SK-N-SH (cell line): ENCODE data around the gene IGF2R. TPM values are rescaled to one million over a fixed set of nuclear protein-coding genes. Genes with fewer than 3 reads are reported as not detected.

Experiments
- CTCF ChIA-PET: fragments of 300-600, 350-600 bp; formaldehyde crosslinking; extraction: SDS; loops from one replicate; lab custom pipeline; 2021; lab: Yijun Ruan, JAX
- POLR2A ChIA-PET: fragments of 350-600 bp; sonication (Branson Sonifier 250); formaldehyde crosslinking; extraction: SDS; loops from one replicate; lab custom pipeline; 2020; ENCODE audit warnings: antibody characterized with exemption, inconsistent platforms; lab: Yijun Ruan, JAX
- DNase-seq: peaks from one replicate; pipeline ENCODE4 v3.0.0; 2012
- H2AFZ ChIP-seq: fragments of 200-600 bp; sonication (generic); 2 replicates; pipeline ENCODE4 v1.8.1; 2016; ENCODE audit warnings: antibody characterized with exemption, mild to moderate bottlenecking, low read depth
- H3F3A ChIP-seq: fragments of 200-600 bp; sonication (generic); replicated peaks from 2 replicates; pipeline ENCODE3; 2016; ENCODE audit warnings: antibody characterized with exemption, mild to moderate bottlenecking; ENCODE audit not compliant: insufficient read depth
- H3K27ac ChIP-seq, 2 experiments: fragments of 200-500 bp in 1 of 2; fragments of 200-600 bp in 1 of 2; sonication (Bioruptor generic) in 1 of 2; sonication (generic), shearing (Covaris generic) in 1 of 2; 2 replicates each; pipeline versions ENCODE4 v1.5.1 to v1.6.1; 2014 to 2016; ENCODE audit warnings: low read depth in 2 of 2, inconsistent platforms in 1 of 2, low read length in 1 of 2, mild to moderate bottlenecking in 1 of 2, mixed read lengths in 1 of 2
- H3K27me3 ChIP-seq: fragments of 200-600 bp; sonication (generic), shearing (Covaris generic); 2 replicates; pipeline ENCODE4 v1.6.1; 2016; ENCODE audit warnings: mixed run types; ENCODE audit not compliant: insufficient read depth
- H3K36me3 ChIP-seq, 2 experiments: fragments of 200-500 bp in 1 of 2; fragments of 200-600 bp in 1 of 2; sonication (Bioruptor generic) in 1 of 2; sonication (generic) in 1 of 2; replicated peaks in 1 of 2; 2 replicates each; pipeline versions ENCODE3 to v1.5.1; 2014 to 2016; ENCODE audit warnings: low read length in 1 of 2, mild to moderate bottlenecking in 1 of 2; ENCODE audit not compliant: insufficient read depth in 2 of 2, control insufficient read depth in 1 of 2
- H3K4me1 ChIP-seq, 2 experiments: fragments of 200-500 bp in 1 of 2; fragments of 200-600 bp in 1 of 2; sonication (Bioruptor generic) in 1 of 2; sonication (generic), shearing (Covaris generic) in 1 of 2; 2 replicates each; pipeline versions ENCODE4 v1.5.1 to v1.6.1; 2014 to 2016; ENCODE audit warnings: low read depth in 1 of 2, low read length in 1 of 2, mixed run types in 1 of 2; ENCODE audit not compliant: insufficient read depth in 2 of 2, control insufficient read depth in 1 of 2
- H3K4me2 ChIP-seq: fragments of 200-600 bp; sonication (generic), shearing (Covaris generic); 2 replicates; pipeline ENCODE4 v1.6.1; 2017; ENCODE audit warnings: mixed run types
- H3K4me3 ChIP-seq, 2 experiments: fragments of 200-500 bp in 1 of 2; fragments of 200-600 bp in 1 of 2; sonication (Bioruptor generic) in 1 of 2; sonication (generic), shearing (Covaris generic) in 1 of 2; 2 replicates each; pipeline versions ENCODE4 v1.5.1 to v1.8.1; 2014 to 2016; ENCODE audit warnings: low read depth in 2 of 2, inconsistent platforms in 1 of 2, low read length in 1 of 2, mild to moderate bottlenecking in 1 of 2, mixed read lengths in 1 of 2, moderate library complexity in 1 of 2
- H3K79me2 ChIP-seq: fragments of 200-600 bp; sonication (generic); 2 replicates; pipeline ENCODE4 v1.8.1; 2017; ENCODE audit warnings: mild to moderate bottlenecking; ENCODE audit not compliant: insufficient read depth
- H3K9ac ChIP-seq: fragments of 200-600 bp; sonication (generic); 2 replicates; pipeline ENCODE4 v1.6.1; 2017; ENCODE audit warnings: mixed run types
- H3K9me2 ChIP-seq: fragments of 200-600 bp; sonication (generic); 2 replicates; pipeline ENCODE4 v1.6.1; 2017; ENCODE audit warnings: mixed run types
- H3K9me3 ChIP-seq: fragments of 200-600 bp; sonication (generic); 2 replicates; pipeline ENCODE4 v1.6.1; 2017; ENCODE audit warnings: mixed run types, mild to moderate bottlenecking, moderate library complexity
- H4K20me1 ChIP-seq: fragments of 200-600 bp; sonication (generic); 2 replicates; pipeline ENCODE4 v1.6.1; 2017; ENCODE audit warnings: mild to moderate bottlenecking, mixed run types; ENCODE audit not compliant: insufficient read depth
- CHD2 ChIP-seq: fragments of 150-350 bp; IDR thresholded peaks from 2 replicates; pipeline ENCODE4 v1.6.1; 2018; ENCODE audit warnings: low read length; ENCODE audit not compliant: partially characterized antibody
- CTCF ChIP-seq: fragments of 200-600 bp; sonication (generic); IDR thresholded peaks from 2 replicates; pipeline ENCODE4 v1.6.1; 2017; ENCODE audit warnings: antibody characterized with exemption, mild to moderate bottlenecking, moderate library complexity
- EP300 ChIP-seq, 2 experiments: IDR thresholded peaks; 2 replicates each; pipeline versions ENCODE4 v1.4.0 to v1.6.1; 2012; ENCODE audit warnings: borderline replicate concordance in 1 of 2, low read depth in 1 of 2, low read length in 1 of 2
- FOSL2 ChIP-seq: IDR thresholded peaks from 2 replicates; pipeline ENCODE4 v1.4.0; 2012; ENCODE audit warnings: low read depth, mild to moderate bottlenecking, moderate library complexity, borderline replicate concordance
- PBX3 ChIP-seq: IDR thresholded peaks from 2 replicates; pipeline ENCODE4; 2012
- POLR2AphosphoS5 ChIP-seq: IDR thresholded peaks from 2 replicates; pipeline ENCODE4 v1.6.1; 2012; ENCODE audit warnings: low read depth, low read length
- RCOR1 ChIP-seq: fragments of 150-350 bp; IDR thresholded peaks from 2 replicates; pipeline ENCODE4 v1.6.1; 2017; ENCODE audit warnings: antibody characterized with exemption, low read length
- REST ChIP-seq: IDR thresholded peaks from 2 replicates; pipeline ENCODE4 v1.6.1; 2012; ENCODE audit warnings: mild to moderate bottlenecking, low read depth, low read length, moderate library complexity
- RXRA ChIP-seq: IDR thresholded peaks from 2 replicates; pipeline ENCODE4 v1.4.0; 2012; ENCODE audit warnings: low read depth, mild to moderate bottlenecking, borderline replicate concordance
- SIN3A ChIP-seq: IDR thresholded peaks from 2 replicates; pipeline ENCODE4 v1.6.1; 2012; ENCODE audit warnings: low read depth, mild to moderate bottlenecking, low read length, moderate library complexity, borderline replicate concordance
- SMC3 ChIP-seq: IDR thresholded peaks from 2 replicates; pipeline ENCODE4 v1.6.1; 2012; ENCODE audit warnings: low read depth, low read length, improper control_type of control experiment
- TAF1 ChIP-seq: IDR thresholded peaks from 2 replicates; pipeline ENCODE4 v1.6.1; 2012; ENCODE audit warnings: low read depth, mild to moderate bottlenecking, low read length, moderate library complexity, borderline replicate concordance
- USF1 ChIP-seq: IDR thresholded peaks from 2 replicates; pipeline ENCODE4 v1.4.0; 2012; ENCODE audit warnings: low read depth, borderline replicate concordance
- USF2 ChIP-seq: fragments of 150-350 bp; IDR thresholded peaks from 2 replicates; pipeline ENCODE4 v1.6.1; 2017; ENCODE audit warnings: antibody characterized with exemption, low read length, low read depth, borderline replicate concordance
- YY1 ChIP-seq: IDR thresholded peaks from 2 replicates; pipeline ENCODE4 v1.4.0; 2012; ENCODE audit warnings: low read depth, mild to moderate bottlenecking
- ZBTB33 ChIP-seq: IDR thresholded peaks from 2 replicates; pipeline ENCODE4 v1.4.0; 2012; ENCODE audit warnings: low read depth, borderline replicate concordance
- WGBS: methylation state at CpG from one replicate; pipeline ENCODE4 v1.1.6; 2017; ENCODE audit warnings: low lambda C conversion rate; 5-methylcytosine and 5-hydroxymethylcytosine counted together
- polyA plus RNA-seq, 3 experiments: library from polyadenylated mRNA; depleted of rRNA; stranded (reverse); fragments of >200 nt; gene quantifications; 2 replicates each; pipeline ENCODE4 v1.2.3, GENCODE V29; 2012

The IGF2R gene
- polyA plus RNA-seq, 1 of the 3 experiments (the other 2 are of a cell fraction) = 45.0 TPM

- no peak for DNase-seq
- ChIA-PET CTCF (no interaction called here), POLR2A (no interaction called here)
- no peaks in the 10 kb centered on the region for H3K79me2 ChIP-seq
- no peaks in the 10 kb centered on the region for H3K9me3 ChIP-seq
- H3K36me3 ChIP-seq = no peaks in the 10 kb centered on the region
- H3K9ac ChIP-seq = no peak overlapping the region
- no peak overlapping the region for H3K4me2 ChIP-seq
- WGBS = 100% methylated on average over 2 of the region's 6 CpGs
- H4K20me1 ChIP-seq = no peaks in the 10 kb centered on the region
- no peak overlapping the region for H3K4me3 ChIP-seq
- H2AFZ ChIP-seq = no peak overlapping the region
- H3F3A ChIP-seq = no peaks in the 10 kb centered on the region
- no peaks in the 10 kb centered on the region for H3K9me2 ChIP-seq
- H3K27ac ChIP-seq = no peak overlapping the region
- no peaks in the 10 kb centered on the region for H3K27me3 ChIP-seq
- peaks cover 0 to 4% of the 10 kb centered on the region in 2 experiments; a peak in 1 of 4 replicates for H3K4me1 ChIP-seq
- no peak for TF ChIP-seq PBX3
- TF ChIP-seq POLR2AphosphoS5 = no peak
- no peak for TF ChIP-seq SMC3
- TF ChIP-seq CTCF = no peak
- no peak for TF ChIP-seq SIN3A
- no peak for TF ChIP-seq EP300 (IDR thresholded peaks at IDR 0.05; ENCODE audit: borderline replicate concordance in 1 of 2, low read depth in 1 of 2, low read length in 1 of 2)
- no peak for TF ChIP-seq ZBTB33
- no peak for TF ChIP-seq CHD2
- no peak for TF ChIP-seq REST
- TF ChIP-seq TAF1 = no peak
- TF ChIP-seq USF1 = no peak
- no peak for TF ChIP-seq USF2
- no peak for TF ChIP-seq RCOR1
- no peak for TF ChIP-seq FOSL2
- TF ChIP-seq YY1 = no peak
- TF ChIP-seq RXRA = no peak
These were observed 148.3 kb downstream of the IGF2R start for GRCh38 chr6:160117137-160117536.
